HEK293 (cell line): Measurements from ENCODE around the gene TTC39C.

Experiments
- INSM2 ChIP-seq: fragments of 450-650 bp; formaldehyde crosslinking; IDR thresholded peaks from 2 replicates; pipeline ENCODE4 v1.5.1; 2016; ENCODE audit warnings: missing biosample characterization, missing genetic modification characterization
- KLF16 ChIP-seq: fragments of 450-650 bp; formaldehyde crosslinking; IDR thresholded peaks from 2 replicates; pipeline ENCODE4 v1.5.1; 2017; ENCODE audit warnings: missing biosample characterization, missing genetic modification characterization
- KLF9 ChIP-seq: fragments of 450-650 bp; formaldehyde crosslinking; IDR thresholded peaks from 2 replicates; pipeline ENCODE4 v1.5.1; 2016; ENCODE audit warnings: missing biosample characterization, missing genetic modification characterization, low read depth
- OSR2 ChIP-seq: fragments of 450-650 bp; formaldehyde crosslinking; IDR thresholded peaks from 2 replicates; pipeline ENCODE4 v1.5.1; 2016; ENCODE audit warnings: missing biosample characterization, missing genetic modification characterization
- PATZ1 ChIP-seq: fragments of 450-650 bp; formaldehyde crosslinking; IDR thresholded peaks from 2 replicates; pipeline ENCODE4 v1.5.1; 2016; ENCODE audit warnings: missing biosample characterization, missing genetic modification characterization
- SALL2 ChIP-seq: fragments of 450-650 bp; formaldehyde crosslinking; IDR thresholded peaks from 2 replicates; pipeline ENCODE4 v1.5.0; 2017; ENCODE audit warnings: missing biosample characterization, mild to moderate bottlenecking, missing genetic modification characterization, borderline replicate concordance
- SP2 ChIP-seq: fragments of 450-650 bp; formaldehyde crosslinking; IDR thresholded peaks from 2 replicates; pipeline ENCODE4 v1.5.1; 2016; ENCODE audit warnings: missing biosample characterization, missing genetic modification characterization
- SP3 ChIP-seq: fragments of 450-650 bp; formaldehyde crosslinking; IDR thresholded peaks from 2 replicates; pipeline ENCODE4 v1.5.1; 2016; ENCODE audit warnings: missing biosample characterization, missing genetic modification characterization
- TRIM28 ChIP-seq: IDR thresholded peaks from 2 replicates; pipeline ENCODE4 v1.6.1; 2011; ENCODE audit warnings: low read length, control low read depth, borderline replicate concordance
- YY1 ChIP-seq: fragments of 450-650 bp; formaldehyde crosslinking; IDR thresholded peaks from 2 replicates; pipeline ENCODE4 v1.5.1; 2018; ENCODE audit warnings: missing biosample characterization, missing genetic modification characterization
- ZBTB17 ChIP-seq: fragments of 450-650 bp; formaldehyde crosslinking; IDR thresholded peaks from 2 replicates; pipeline ENCODE4 v1.5.1; 2016; ENCODE audit warnings: missing biosample characterization, missing genetic modification characterization
- ZNF324 ChIP-seq: fragments of 450-650 bp; formaldehyde crosslinking; IDR thresholded peaks from 2 replicates; pipeline ENCODE4 v1.5.1; 2016; ENCODE audit warnings: missing biosample characterization, missing genetic modification characterization
- ZNF416 ChIP-seq: fragments of 450-650 bp; formaldehyde crosslinking; IDR thresholded peaks from 2 replicates; pipeline ENCODE4 v1.5.1; 2016; ENCODE audit warnings: missing biosample characterization, missing genetic modification characterization
- ZNF521 ChIP-seq: fragments of 450-650 bp; formaldehyde crosslinking; IDR thresholded peaks from 2 replicates; pipeline ENCODE4 v1.5.1; 2017; ENCODE audit warnings: missing biosample characterization, mild to moderate bottlenecking, missing genetic modification characterization
- ZNF623 ChIP-seq: fragments of 450-650 bp; formaldehyde crosslinking; IDR thresholded peaks from 2 replicates; pipeline ENCODE4 v1.5.1; 2016; ENCODE audit warnings: missing biosample characterization, missing genetic modification characterization
- ZNF624 ChIP-seq: fragments of 450-650 bp; formaldehyde crosslinking; IDR thresholded peaks from 2 replicates; pipeline ENCODE4 v1.5.1; 2017; ENCODE audit warnings: missing biosample characterization, missing genetic modification characterization
- ZNF692 ChIP-seq: fragments of 450-650 bp; formaldehyde crosslinking; IDR thresholded peaks from 2 replicates; pipeline ENCODE4 v1.5.1; 2016; ENCODE audit warnings: missing biosample characterization, missing genetic modification characterization
- ZNF76 ChIP-seq: fragments of 450-650 bp; formaldehyde crosslinking; IDR thresholded peaks from 2 replicates; pipeline ENCODE4; 2016; ENCODE audit warnings: low read depth, missing biosample characterization, missing genetic modification characterization, borderline replicate concordance
- TF ChIP-seq, protein P1 (sequence below): fragments of 450-650 bp; formaldehyde crosslinking; IDR thresholded peaks from 2 replicates; pipeline ENCODE4 v1.5.1; 2016; ENCODE audit warnings: missing biosample characterization, missing genetic modification characterization
- TF ChIP-seq, protein P2 (sequence below): fragments of 450-650 bp; formaldehyde crosslinking; IDR thresholded peaks from 2 replicates; pipeline ENCODE4 v1.5.1; 2016; ENCODE audit warnings: missing biosample characterization, missing genetic modification characterization

TTC39C gene

GRCh38 chr18:24014986-24015638 lies 558 bp downstream of the TTC39C start (continued):
- TF ChIP-seq ZNF521 (tag by site-specific recombination) (no peak), KLF9 (tag by site-specific recombination) (0 out of 2 replicates have a peak, but pooled peaks have one; percentile 18), YY1 (tag by site-specific recombination) (no peak), OSR2 (tag by site-specific recombination) (no peak), KLF16 (no peak), SP2 (tag by site-specific recombination) (peak; percentile 60), ZNF692 (tag by site-specific recombination) (peak; percentile 55; the same call in 1 of the 2 replicates), ZBTB17 (tag by site-specific recombination) (peak; percentile 55; the same call in 1 of the 2 replicates), ZNF624 (tag by site-specific recombination) (no peak), ZNF76 (tag by site-specific recombination) (peak; percentile 57; the same call in 1 of the 2 replicates), ZNF324 (no peak), PATZ1 (peak; percentile 82), ZNF623 (peak; percentile 16; the same call in 1 of the 2 replicates), SALL2 (tag by site-specific recombination) (no peak), ZNF416 (tag by site-specific recombination) (no peak), SP3 (tag by site-specific recombination) (no peak; the same call in 1 of the 2 replicates), INSM2 (no peak), TRIM28 (no peak)
- TF ChIP-seq, protein P1, sequence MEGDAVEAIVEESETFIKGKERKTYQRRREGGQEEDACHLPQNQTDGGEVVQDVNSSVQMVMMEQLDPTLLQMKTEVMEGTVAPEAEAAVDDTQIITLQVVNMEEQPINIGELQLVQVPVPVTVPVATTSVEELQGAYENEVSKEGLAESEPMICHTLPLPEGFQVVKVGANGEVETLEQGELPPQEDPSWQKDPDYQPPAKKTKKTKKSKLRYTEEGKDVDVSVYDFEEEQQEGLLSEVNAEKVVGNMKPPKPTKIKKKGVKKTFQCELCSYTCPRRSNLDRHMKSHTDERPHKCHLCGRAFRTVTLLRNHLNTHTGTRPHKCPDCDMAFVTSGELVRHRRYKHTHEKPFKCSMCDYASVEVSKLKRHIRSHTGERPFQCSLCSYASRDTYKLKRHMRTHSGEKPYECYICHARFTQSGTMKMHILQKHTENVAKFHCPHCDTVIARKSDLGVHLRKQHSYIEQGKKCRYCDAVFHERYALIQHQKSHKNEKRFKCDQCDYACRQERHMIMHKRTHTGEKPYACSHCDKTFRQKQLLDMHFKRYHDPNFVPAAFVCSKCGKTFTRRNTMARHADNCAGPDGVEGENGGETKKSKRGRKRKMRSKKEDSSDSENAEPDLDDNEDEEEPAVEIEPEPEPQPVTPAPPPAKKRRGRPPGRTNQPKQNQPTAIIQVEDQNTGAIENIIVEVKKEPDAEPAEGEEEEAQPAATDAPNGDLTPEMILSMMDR: peak; percentile 34; the same call in 1 of the 2 replicates
- TF ChIP-seq, protein P2, sequence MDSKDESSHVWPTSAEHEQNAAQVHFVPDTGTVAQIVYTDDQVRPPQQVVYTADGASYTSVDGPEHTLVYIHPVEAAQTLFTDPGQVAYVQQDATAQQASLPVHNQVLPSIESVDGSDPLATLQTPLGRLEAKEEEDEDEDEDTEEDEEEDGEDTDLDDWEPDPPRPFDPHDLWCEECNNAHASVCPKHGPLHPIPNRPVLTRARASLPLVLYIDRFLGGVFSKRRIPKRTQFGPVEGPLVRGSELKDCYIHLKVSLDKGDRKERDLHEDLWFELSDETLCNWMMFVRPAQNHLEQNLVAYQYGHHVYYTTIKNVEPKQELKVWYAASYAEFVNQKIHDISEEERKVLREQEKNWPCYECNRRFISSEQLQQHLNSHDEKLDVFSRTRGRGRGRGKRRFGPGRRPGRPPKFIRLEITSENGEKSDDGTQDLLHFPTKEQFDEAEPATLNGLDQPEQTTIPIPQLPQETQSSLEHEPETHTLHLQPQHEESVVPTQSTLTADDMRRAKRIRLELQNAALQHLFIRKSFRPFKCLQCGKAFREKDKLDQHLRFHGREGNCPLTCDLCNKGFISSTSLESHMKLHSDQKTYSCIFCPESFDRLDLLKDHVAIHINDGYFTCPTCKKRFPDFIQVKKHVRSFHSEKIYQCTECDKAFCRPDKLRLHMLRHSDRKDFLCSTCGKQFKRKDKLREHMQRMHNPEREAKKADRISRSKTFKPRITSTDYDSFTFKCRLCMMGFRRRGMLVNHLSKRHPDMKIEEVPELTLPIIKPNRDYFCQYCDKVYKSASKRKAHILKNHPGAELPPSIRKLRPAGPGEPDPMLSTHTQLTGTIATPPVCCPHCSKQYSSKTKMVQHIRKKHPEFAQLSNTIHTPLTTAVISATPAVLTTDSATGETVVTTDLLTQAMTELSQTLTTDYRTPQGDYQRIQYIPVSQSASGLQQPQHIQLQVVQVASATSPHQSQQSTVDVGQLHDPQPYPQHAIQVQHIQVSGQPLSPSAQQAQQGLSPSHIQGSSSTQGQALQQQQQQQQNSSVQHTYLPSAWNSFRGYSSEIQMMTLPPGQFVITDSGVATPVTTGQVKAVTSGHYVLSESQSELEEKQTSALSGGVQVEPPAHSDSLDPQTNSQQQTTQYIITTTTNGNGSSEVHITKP (tag by site-specific recombination): peak; percentile 85
